H9 (cell line): Measurements from ENCODE around the gene CRYGA. TPM values are rescaled to one million over a fixed set of nuclear protein-coding genes. Genes with fewer than 3 reads are reported as not detected.
A peak's percentile ranks its signal among the peaks of the same experiment; 100 is the strongest.

Source experiments
- DNase-seq: peaks from one replicate; pipeline ENCODE4 v3.0.0-alpha.2; 2017
- H2AFZ ChIP-seq: one replicate; pipeline ENCODE4 v1.6.1; 2013; ENCODE audit warnings: mild to moderate bottlenecking, low read length, control low read depth, moderate library complexity
- H2AK5ac ChIP-seq: 2 replicates; pipeline ENCODE4 v1.6.1; 2013; ENCODE audit warnings: low read length, control low read depth, mixed read lengths; ENCODE audit not compliant: insufficient read length
- H2BK120ac ChIP-seq: one replicate; pipeline ENCODE4 v1.6.1; 2013; ENCODE audit warnings: low read depth, mild to moderate bottlenecking, low read length, control low read depth, inconsistent platforms; ENCODE audit not compliant: poor library complexity, severe bottlenecking
- H2BK12ac ChIP-seq: 2 replicates; pipeline ENCODE4 v1.6.1; 2013; ENCODE audit warnings: low read length, control low read depth, mixed read lengths, low read depth; ENCODE audit not compliant: insufficient read length
- H2BK15ac ChIP-seq: 2 replicates; pipeline ENCODE4 v1.6.1; 2013; ENCODE audit warnings: low read depth, low read length, control low read depth
- H2BK20ac ChIP-seq: one replicate; pipeline ENCODE4 v1.6.1; 2013; ENCODE audit warnings: low read depth, mild to moderate bottlenecking, low read length, control low read depth, inconsistent platforms; ENCODE audit not compliant: poor library complexity, severe bottlenecking
- H2BK5ac ChIP-seq: 2 replicates; pipeline ENCODE4 v1.6.1; 2013; ENCODE audit warnings: low read length, control low read depth, mixed read lengths; ENCODE audit not compliant: insufficient read length
- H3K14ac ChIP-seq: 2 replicates; pipeline ENCODE4 v1.6.1; 2013; ENCODE audit warnings: low read length, control low read depth; ENCODE audit not compliant: insufficient read depth
- H3K18ac ChIP-seq: 2 replicates; pipeline ENCODE4 v1.6.1; 2013; ENCODE audit warnings: low read depth, mild to moderate bottlenecking, mixed read lengths, low read length, control low read depth; ENCODE audit not compliant: insufficient read length
- H3K23ac ChIP-seq: 2 replicates; pipeline ENCODE4 v1.6.1; 2013; ENCODE audit warnings: low read length, control low read depth, mixed read lengths, low read depth; ENCODE audit not compliant: insufficient read length
- H3K23me2 ChIP-seq: 2 replicates; pipeline ENCODE4 v1.6.1; 2013; ENCODE audit warnings: low read depth, mild to moderate bottlenecking, mixed read lengths, low read length, control low read depth; ENCODE audit not compliant: insufficient read length, poor library complexity, severe bottlenecking
- H3K27ac ChIP-seq: 2 replicates; pipeline ENCODE4 v1.5.1; 2013; ENCODE audit warnings: low read length, control low read depth, mixed read lengths, low read depth; ENCODE audit not compliant: insufficient read length
- H3K27me3 ChIP-seq: 2 replicates; pipeline ENCODE4 v1.6.1; 2013; ENCODE audit warnings: low read length, control low read depth, inconsistent platforms; ENCODE audit not compliant: insufficient read depth
- H3K4ac ChIP-seq: 2 replicates; pipeline ENCODE4 v1.6.1; 2013; ENCODE audit warnings: low read depth, mild to moderate bottlenecking, control low read depth, inconsistent platforms, low read length, moderate library complexity
- H3K4me1 ChIP-seq: 2 replicates; pipeline ENCODE4 v1.6.1; 2013; ENCODE audit warnings: low read length, control low read depth, inconsistent platforms; ENCODE audit not compliant: insufficient read depth
- H3K4me2 ChIP-seq: 2 replicates; pipeline ENCODE4 v1.6.1; 2013; ENCODE audit warnings: low read length, control low read depth, mixed read lengths; ENCODE audit not compliant: insufficient read length, insufficient read depth
- H3K56ac ChIP-seq: 2 replicates; pipeline ENCODE4 v1.6.1; 2013; ENCODE audit warnings: low read depth, mild to moderate bottlenecking, mixed read lengths, low read length, control low read depth; ENCODE audit not compliant: insufficient read length
- H3K79me1 ChIP-seq: 2 replicates; pipeline ENCODE4 v1.6.1; 2013; ENCODE audit warnings: low read depth, mild to moderate bottlenecking, moderate library complexity, low read length, control low read depth, inconsistent platforms; ENCODE audit not compliant: insufficient read depth, poor library complexity, severe bottlenecking
- H3K79me2 ChIP-seq: 2 replicates; pipeline ENCODE4 v1.6.1; 2013; ENCODE audit warnings: low read length, control low read depth, inconsistent platforms; ENCODE audit not compliant: insufficient read depth
- H3K9ac ChIP-seq: 2 replicates; pipeline ENCODE4 v1.6.1; 2013; ENCODE audit warnings: low read length, control low read depth, mixed read lengths; ENCODE audit not compliant: insufficient read length; ENCODE audit errors: extremely low read depth
- H3K9me3 ChIP-seq: one replicate; pipeline ENCODE4 v1.6.1; 2013; ENCODE audit warnings: low read depth, low read length, inconsistent platforms; ENCODE audit not compliant: control insufficient read depth
- H3T11ph ChIP-seq: one replicate; pipeline ENCODE4 v1.6.1; 2013; ENCODE audit warnings: mild to moderate bottlenecking, low read length, control low read depth, inconsistent platforms
- H4K20me1 ChIP-seq: one replicate; pipeline ENCODE4 v1.6.1; 2013; ENCODE audit not compliant: control insufficient read depth, insufficient read length, insufficient read depth
- H4K5ac ChIP-seq: 2 replicates; pipeline ENCODE4 v1.6.1; 2013; ENCODE audit warnings: low read depth, mild to moderate bottlenecking, mixed read lengths, low read length, control low read depth; ENCODE audit not compliant: insufficient read length
- H4K8ac ChIP-seq: replicated peaks from 2 replicates; pipeline ENCODE4 v1.6.1; 2013; ENCODE audit warnings: low read length, control low read depth, mixed read lengths, low read depth; ENCODE audit not compliant: insufficient read length
- H4K91ac ChIP-seq: 2 replicates; pipeline ENCODE4 v1.6.1; 2013; ENCODE audit warnings: low read depth, mild to moderate bottlenecking, moderate library complexity, mixed read lengths, low read length, control low read depth; ENCODE audit not compliant: insufficient read length
- H3K27ac Mint-ChIP-seq, 3 experiments: 2 replicates in 2 of 3; 3 replicates in 1 of 3; pipeline ENCODE4 v1.8.0; 2020 to 2021; ENCODE audit warnings: mixed read lengths in 3 of 3, mild to moderate bottlenecking in 1 of 3, moderate library complexity in 1 of 3
- H3K27me3 Mint-ChIP-seq: 2 replicates; pipeline ENCODE4 v1.8.0; 2021; ENCODE audit warnings: low read depth, mild to moderate bottlenecking, moderate library complexity, mixed read lengths
- H3K36me3 Mint-ChIP-seq, 3 experiments: 2 replicates in 2 of 3; 3 replicates in 1 of 3; pipeline ENCODE4 v1.8.0; 2020 to 2021; ENCODE audit warnings: low read depth in 3 of 3, mixed read lengths in 3 of 3; ENCODE audit not compliant: insufficient read depth in 1 of 3
- H3K4me1 Mint-ChIP-seq, 2 experiments: 2 replicates each; pipeline ENCODE4 v1.8.0; 2020; ENCODE audit warnings: mixed read lengths in 2 of 2
- H3K4me3 Mint-ChIP-seq, 2 experiments: 2 replicates in 1 of 2; 3 replicates in 1 of 2; pipeline ENCODE4 v1.8.0; 2020 to 2021; ENCODE audit warnings: mild to moderate bottlenecking in 2 of 2, mixed read lengths in 2 of 2, moderate library complexity in 1 of 2
- H3K9me3 Mint-ChIP-seq, 2 experiments: 2 replicates in 1 of 2; 3 replicates in 1 of 2; pipeline ENCODE4 v1.8.0; 2020; ENCODE audit warnings: mild to moderate bottlenecking in 2 of 2, mixed read lengths in 2 of 2, moderate library complexity in 1 of 2
- CTCF ChIP-seq: fragments of 200-600 bp; sonication (generic); conservative IDR thresholded peaks from 3 replicates; pipeline ENCODE4 v1.8.0; 2021; ENCODE audit warnings: antibody characterized with exemption, mild to moderate bottlenecking
- WGBS: extraction: QIAGEN DNeasy Blood & Tissue Kit; methylation state at CpG from one replicate; pipeline ENCODE4 v1.1.7; 2013; ENCODE audit warnings: missing lambda C conversion rate, low lambda C conversion rate, mixed read lengths; ENCODE audit not compliant: insufficient read length; ENCODE audit errors: extremely low coverage; 5-methylcytosine and 5-hydroxymethylcytosine counted together
- total RNA-seq: library from RNA; stranded (reverse); gene quantifications from 2 replicates; pipeline ENCODE4 v1.2.1, GENCODE V29; 2021

Gene CRYGA
- total RNA-seq, 1 experiment from 2014 or later: not detected

- no peak overlapping the region for H3K56ac ChIP-seq
- no peak overlapping the region for H3T11ph ChIP-seq
- H2BK20ac ChIP-seq: no peak overlapping the region
- no peaks in the 10 kb centered on the region for H3K27me3 ChIP-seq
- H4K91ac ChIP-seq: no peak overlapping the region
- H4K8ac ChIP-seq: no peak overlapping the region
- H3K14ac ChIP-seq: no peak overlapping the region
- no peaks in the 10 kb centered on the region for H3K27me3 Mint-ChIP-seq
- no peak overlapping the region for H4K5ac ChIP-seq
- no peaks in the 10 kb centered on the region for H4K20me1 ChIP-seq
- WGBS: no CpG with 5 or more reads among the region's 2 CpGs
- no peak overlapping the region for H3K27ac Mint-ChIP-seq
- no peaks in the 10 kb centered on the region for H3K79me2 ChIP-seq
- no peak for DNase-seq
- H3K4me1 Mint-ChIP-seq: peaks cover 66 to 79% of the 10 kb centered on the region in 2 experiments
- no peak overlapping the region for H3K27ac ChIP-seq
- H3K9me3 Mint-ChIP-seq: no peaks in the 10 kb centered on the region
- no peaks in the 10 kb centered on the region for H3K36me3 Mint-ChIP-seq
- no peak overlapping the region for H2AK5ac ChIP-seq
- no peak for TF ChIP-seq CTCF
- no peak overlapping the region for H2BK5ac ChIP-seq
- H3K79me1 ChIP-seq: no peaks in the 10 kb centered on the region
- H3K9ac ChIP-seq: no peak overlapping the region
- H2BK120ac ChIP-seq: no peak overlapping the region
- H2AFZ ChIP-seq: no peak overlapping the region
- no peak overlapping the region for H2BK15ac ChIP-seq
- no peak overlapping the region for H2BK12ac ChIP-seq
- peak overlapping the region in 1 of 2 experiments; percentile 45; a peak in 2 of 5 replicates for H3K4me3 Mint-ChIP-seq
- H3K23ac ChIP-seq: no peak overlapping the region
- H3K4ac ChIP-seq: no peak overlapping the region
- peaks cover 4% of the 10 kb centered on the region for H3K23me2 ChIP-seq
- H3K4me2 ChIP-seq: no peak overlapping the region
- H3K9me3 ChIP-seq: no peaks in the 10 kb centered on the region
- peaks cover 8% of the 10 kb centered on the region for H3K4me1 ChIP-seq
- H3K18ac ChIP-seq: no peak overlapping the region
These were observed 23.5 kb upstream of the CRYGA start for GRCh38 chr2:208186893-208187292.
